ENCODE results near the gene BRAP. TPM values are rescaled to one million over a fixed set of nuclear protein-coding genes. Genes with fewer than 3 reads are reported as not detected.
"Not testable (repeated sequence)": the region's sequence is repeated elsewhere in the genome, so short reads cannot be mapped to it uniquely, and the experiment has no call there.

BRAP gene
- total RNA-seq, 4 donors from 2014 or later: 12.9 to 18.0 (median 17.2) TPM

DNA sequence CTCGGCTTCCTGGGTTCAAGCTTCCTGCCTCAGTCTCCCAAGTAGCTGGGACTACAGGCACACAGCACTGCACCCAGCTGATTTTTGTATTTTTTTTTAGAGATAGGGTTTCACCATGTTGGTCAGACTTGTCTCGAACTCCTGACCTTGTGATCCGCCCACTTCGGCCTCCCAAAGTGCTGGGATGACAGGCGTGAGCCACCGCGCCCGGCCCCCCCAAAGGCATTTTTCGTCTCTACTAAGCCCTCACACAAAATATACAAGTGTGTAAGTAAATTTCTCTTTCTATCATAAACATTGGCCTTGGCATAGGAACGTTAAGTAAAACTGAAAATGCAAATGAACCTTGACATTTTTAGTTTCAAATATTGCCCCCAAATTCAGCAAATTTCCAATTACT is 2.2 kb upstream of the BRAP start:
- H3K36me3 ChIP-seq: peaks cover 0 to 12% (median 0%) of the 10 kb centered on the region in 3 donors
- 88% methylated on average over 10 of the region's 10 CpGs for WGBS, 2 donors
- TF ChIP-seq POLR2A (IDR thresholded peaks at IDR 0.05): no peak
- TF ChIP-seq, protein P1, sequence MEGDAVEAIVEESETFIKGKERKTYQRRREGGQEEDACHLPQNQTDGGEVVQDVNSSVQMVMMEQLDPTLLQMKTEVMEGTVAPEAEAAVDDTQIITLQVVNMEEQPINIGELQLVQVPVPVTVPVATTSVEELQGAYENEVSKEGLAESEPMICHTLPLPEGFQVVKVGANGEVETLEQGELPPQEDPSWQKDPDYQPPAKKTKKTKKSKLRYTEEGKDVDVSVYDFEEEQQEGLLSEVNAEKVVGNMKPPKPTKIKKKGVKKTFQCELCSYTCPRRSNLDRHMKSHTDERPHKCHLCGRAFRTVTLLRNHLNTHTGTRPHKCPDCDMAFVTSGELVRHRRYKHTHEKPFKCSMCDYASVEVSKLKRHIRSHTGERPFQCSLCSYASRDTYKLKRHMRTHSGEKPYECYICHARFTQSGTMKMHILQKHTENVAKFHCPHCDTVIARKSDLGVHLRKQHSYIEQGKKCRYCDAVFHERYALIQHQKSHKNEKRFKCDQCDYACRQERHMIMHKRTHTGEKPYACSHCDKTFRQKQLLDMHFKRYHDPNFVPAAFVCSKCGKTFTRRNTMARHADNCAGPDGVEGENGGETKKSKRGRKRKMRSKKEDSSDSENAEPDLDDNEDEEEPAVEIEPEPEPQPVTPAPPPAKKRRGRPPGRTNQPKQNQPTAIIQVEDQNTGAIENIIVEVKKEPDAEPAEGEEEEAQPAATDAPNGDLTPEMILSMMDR (IDR thresholded peaks at IDR 0.05): no peak
- no peak for TF ChIP-seq EP300 (IDR thresholded peaks at IDR 0.05)

DNA sequence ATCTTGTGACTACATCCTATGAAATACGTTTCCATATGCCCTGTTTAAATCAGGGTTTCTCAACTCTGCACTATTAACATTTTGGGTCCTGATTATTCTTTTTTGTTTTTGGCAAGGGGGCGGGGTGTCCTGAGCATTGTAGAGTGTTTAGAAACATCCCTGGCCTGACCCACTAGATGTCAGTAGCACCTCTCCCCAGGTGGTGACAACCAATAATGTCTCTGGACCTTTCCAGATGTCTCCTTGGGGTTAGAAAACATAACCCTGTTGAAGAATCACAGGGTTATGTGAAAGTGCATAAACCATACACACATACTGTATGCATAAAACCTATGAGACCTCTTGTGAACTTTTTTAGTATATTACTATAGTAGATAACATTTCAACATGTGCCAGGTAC is 1.5 kb upstream of the BRAP start:
- no peak overlapping the region for H3K4me3 ChIP-seq
- peaks cover 2 to 34% (median 25%) of the 10 kb centered on the region in 4 donors for H3K4me1 ChIP-seq
- peaks cover 0 to 12% (median 0%) of the 10 kb centered on the region in 3 donors for H3K36me3 ChIP-seq
- no peak for TF ChIP-seq EP300 (IDR thresholded peaks at IDR 0.05)
- no peak for TF ChIP-seq POLR2A (IDR thresholded peaks at IDR 0.05)
- TF ChIP-seq, protein P1 (IDR thresholded peaks at IDR 0.05): no peak
- no peaks in the 10 kb centered on the region for H3K9me3 ChIP-seq
- no peak for DNase-seq (ENCODE audit: low spot score in 2 of 2)
- no peaks in the 10 kb centered on the region for H3K27me3 ChIP-seq
- H3K27ac ChIP-seq: no peak overlapping the region
- WGBS, 2 donors: 62 to 70% methylated on average over 2 of the region's 2 CpGs

More for the DNA sequence above, 2.2 kb upstream of the BRAP start:
- Histone ChIP-seq H3K27ac (no peak overlapping the region), H3K27me3 (no peaks in the 10 kb centered on the region), H3K9me3 (no peaks in the 10 kb centered on the region), H3K4me3 (no peak overlapping the region), H3K4me1 (peaks cover 2 to 34% (median 25%) of the 10 kb centered on the region in 4 donors)
- DNase-seq (ENCODE audit: low spot score in 2 of 2): no peak

DNA sequence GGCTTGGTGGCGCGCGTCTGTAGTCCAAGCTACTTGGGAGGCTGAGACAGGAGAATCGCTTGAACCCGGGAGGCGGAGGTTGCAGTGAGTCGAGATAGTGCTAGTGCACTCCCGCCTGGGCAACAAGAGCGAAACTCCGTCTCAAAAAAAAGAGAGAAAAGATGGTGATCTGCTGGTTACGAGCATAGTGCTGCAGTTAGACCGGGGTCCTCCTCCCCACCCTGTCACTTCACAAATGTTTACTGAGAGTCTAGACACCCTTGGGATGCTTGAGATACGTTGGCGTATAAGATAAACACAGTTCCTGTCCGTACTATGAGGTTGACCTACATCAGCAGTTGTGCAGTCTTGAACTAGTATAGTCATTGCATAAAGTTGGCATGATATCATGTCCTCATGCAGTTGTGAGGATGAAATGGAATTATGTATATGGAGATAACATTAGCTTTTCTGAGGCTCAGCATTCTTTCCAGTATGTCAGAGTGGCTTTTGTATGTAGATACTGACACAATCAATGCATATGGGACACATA is 884 bp upstream of the BRAP start:
- no peak for DNase-seq (ENCODE audit: low spot score in 2 of 2)
- 20 to 30% methylated on average over 15 of the region's 15 CpGs for WGBS, 2 donors
- Histone ChIP-seq H3K27me3 (no peaks in the 10 kb centered on the region), H3K9me3 (no peaks in the 10 kb centered on the region), H3K36me3 (peaks cover 0 to 18% (median 0%) of the 10 kb centered on the region in 3 donors), H3K4me3 (peak overlapping the region; percentile 85 to 97 (median 94)), H3K27ac (peak overlapping the region in 3 of 4 donors; percentile 87 to 92 (median 89)), H3K4me1 (peaks cover 2 to 34% (median 25%) of the 10 kb centered on the region in 4 donors)
- no peak for TF ChIP-seq EP300 (IDR thresholded peaks at IDR 0.05)
- no peak for TF ChIP-seq POLR2A (IDR thresholded peaks at IDR 0.05)
- TF ChIP-seq, protein P1 (IDR thresholded peaks at IDR 0.05): no peak

DNA sequence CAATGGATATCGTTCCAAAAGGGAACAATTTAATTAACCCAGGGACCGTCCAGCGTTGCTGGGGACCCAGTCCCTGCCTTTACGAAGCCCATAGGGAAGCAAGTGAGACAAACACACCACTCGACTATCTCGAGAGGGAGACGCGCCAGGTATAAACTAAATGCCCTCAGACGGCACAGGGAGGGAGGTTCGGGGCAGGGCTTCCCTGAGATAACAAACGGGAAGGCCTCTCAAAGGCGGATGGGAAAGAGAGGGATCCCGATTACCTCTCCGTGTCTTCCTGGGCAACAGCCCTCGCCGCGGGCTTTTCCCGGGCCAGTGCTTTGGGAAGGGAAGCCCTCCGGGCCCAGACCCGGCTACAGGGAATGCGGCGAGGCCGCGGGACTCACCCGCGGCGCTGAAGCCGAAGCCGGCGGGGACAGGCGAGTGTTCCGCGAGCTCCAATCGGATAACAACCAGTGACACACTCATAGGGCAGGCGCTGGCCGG is 390 bp downstream of the BRAP start:
- Histone ChIP-seq H3K9me3 (no peaks in the 10 kb centered on the region), H3K4me3 (peak overlapping the region; percentile 85 to 97 (median 94)), H3K36me3 (peaks cover 0 to 29% (median 0%) of the 10 kb centered on the region in 3 donors), H3K4me1 (peaks cover 2 to 34% (median 25%) of the 10 kb centered on the region in 4 donors), H3K27me3 (no peaks in the 10 kb centered on the region), H3K27ac (peak overlapping the region; percentile 78 to 92 (median 84))
- WGBS, 2 donors: 0 to 1% methylated on average over 36 of the region's 36 CpGs
- TF ChIP-seq, protein P1 (IDR thresholded peaks at IDR 0.05): no peak
- TF ChIP-seq EP300 (IDR thresholded peaks at IDR 0.05) (no peak), POLR2A (IDR thresholded peaks at IDR 0.05) (no peak)
- no peak for DNase-seq (ENCODE audit: low spot score in 2 of 2)

DNA sequence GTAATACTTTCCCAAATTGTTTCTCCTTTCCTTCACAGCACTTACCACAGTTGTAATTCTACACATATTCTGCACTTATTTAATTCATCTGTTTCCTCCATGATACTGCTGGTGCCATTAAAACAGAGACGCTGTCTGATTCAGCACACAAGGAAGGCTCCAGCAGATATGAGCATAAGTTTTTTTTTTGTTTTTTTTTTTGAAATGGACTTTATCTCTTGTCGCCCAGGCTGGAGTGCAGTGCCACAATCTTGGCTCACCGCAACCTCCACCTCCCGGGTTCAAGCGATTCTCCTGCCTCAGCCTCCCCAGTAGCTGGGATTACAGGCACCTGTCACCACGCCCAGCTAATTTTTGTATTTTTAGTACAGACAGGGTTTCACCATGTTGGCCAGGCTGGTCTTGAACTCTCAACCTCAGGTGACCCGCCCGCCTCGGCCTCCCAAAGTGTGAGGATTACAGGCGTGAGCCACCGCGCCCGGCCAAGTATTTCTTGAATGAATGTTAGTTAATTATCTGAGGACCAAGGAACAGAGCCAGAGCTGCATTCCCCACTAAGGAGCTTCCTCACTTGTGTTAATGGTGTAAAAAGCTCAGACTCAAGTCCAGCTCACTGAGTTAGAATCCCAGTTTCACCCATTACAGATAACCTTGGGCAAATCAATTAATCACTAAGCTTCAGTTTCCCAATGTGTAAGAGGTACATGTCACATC is 1.1 kb downstream of the BRAP start:
- DNase-seq (ENCODE audit: low spot score in 2 of 2); H3K27me3 ChIP-seq; H3K9me3 ChIP-seq: not testable (repeated sequence)
- peaks cover 0 to 35% (median 2%) of the 10 kb centered on the region in 3 donors for H3K36me3 ChIP-seq
- WGBS, 2 donors: 84% methylated on average over 13 of the region's 13 CpGs
- peaks cover 2 to 34% (median 25%) of the 10 kb centered on the region in 4 donors for H3K4me1 ChIP-seq
- H3K27ac ChIP-seq: peak overlapping the region in 2 of 4 donors; percentile 87 to 92
- H3K4me3 ChIP-seq: peak overlapping the region; percentile 85 to 97 (median 94)

Measured in tibial nerve (tissue), 4 donors.